ENCODE measurements around the gene CUBN. TPM values are rescaled to one million over a fixed set of nuclear protein-coding genes. Genes with fewer than 3 reads are reported as not detected.
A peak's percentile ranks its signal among the peaks of the same experiment; 100 is the strongest.

Gene CUBN
- total RNA-seq, 1 donor from 2014 or later = 2.7 TPM

DNA sequence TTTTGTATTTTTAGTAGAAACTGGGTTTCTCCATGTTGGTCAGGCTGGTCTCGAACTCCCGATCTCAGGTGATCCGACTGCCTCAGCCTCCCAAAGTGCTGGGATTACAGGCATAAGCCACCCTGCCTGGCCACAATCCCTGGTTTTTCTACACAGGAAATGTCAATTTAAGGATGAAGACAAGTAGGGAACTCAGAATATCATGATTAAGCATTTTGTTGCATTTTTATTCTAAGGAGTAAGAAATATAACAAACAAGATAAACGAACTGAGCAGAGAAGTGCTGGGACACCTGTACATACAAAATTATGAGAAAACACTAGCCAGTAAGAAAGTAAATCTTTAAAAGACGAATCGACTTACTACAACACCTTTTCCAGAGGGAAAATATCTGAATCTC lies 69.3 kb downstream of the CUBN start:
- Mint-ChIP-seq H3K27ac (ENCODE audit: unreplicated experiment) (peak overlapping the region; percentile 82), H3K4me3 (ENCODE audit: unreplicated experiment) (no peak overlapping the region), H3K4me1 (ENCODE audit: low read depth, unreplicated experiment) (peaks cover 73% of the 10 kb centered on the region), H3K36me3 (ENCODE audit: low read depth, unreplicated experiment) (no peaks in the 10 kb centered on the region), H3K9me3 (ENCODE audit: unreplicated experiment) (no peaks in the 10 kb centered on the region), H3K27me3 (ENCODE audit: low read depth, unreplicated experiment) (no peaks in the 10 kb centered on the region)
- Histone ChIP-seq H3K9me3 (ENCODE audit: insufficient read depth, low read depth, low read length) (no peaks in the 10 kb centered on the region), H3K79me2 (ENCODE audit: insufficient read depth, low read length) (no peaks in the 10 kb centered on the region), H2AFZ (ENCODE audit: low read depth, low read length) (no peak overlapping the region), H3K27ac (ENCODE audit: low read depth, low read length) (peak overlapping the region; percentile 100), H3K4me3 (ENCODE audit: insufficient read depth, low read depth, low read length) (no peak overlapping the region), H3K4me1 (ENCODE audit: insufficient read depth, low read length) (peaks cover 46% of the 10 kb centered on the region), H4K20me1 (ENCODE audit: insufficient read depth, low read length) (no peaks in the 10 kb centered on the region), H3K36me3 (ENCODE audit: insufficient read depth, low read length) (no peaks in the 10 kb centered on the region), H3K9ac (ENCODE audit: low read length) (no peak overlapping the region), H3K27me3 (ENCODE audit: insufficient read depth, low read length) (no peaks in the 10 kb centered on the region), H3K4me2 (ENCODE audit: low read length) (no peak overlapping the region)
- FAIRE-seq = peak; percentile 47
- TF ChIP-seq EZH2 (IDR thresholded peaks at IDR 0.05; ENCODE audit: insufficient read depth, low read length) = no peak
- TF ChIP-seq, protein P1, sequence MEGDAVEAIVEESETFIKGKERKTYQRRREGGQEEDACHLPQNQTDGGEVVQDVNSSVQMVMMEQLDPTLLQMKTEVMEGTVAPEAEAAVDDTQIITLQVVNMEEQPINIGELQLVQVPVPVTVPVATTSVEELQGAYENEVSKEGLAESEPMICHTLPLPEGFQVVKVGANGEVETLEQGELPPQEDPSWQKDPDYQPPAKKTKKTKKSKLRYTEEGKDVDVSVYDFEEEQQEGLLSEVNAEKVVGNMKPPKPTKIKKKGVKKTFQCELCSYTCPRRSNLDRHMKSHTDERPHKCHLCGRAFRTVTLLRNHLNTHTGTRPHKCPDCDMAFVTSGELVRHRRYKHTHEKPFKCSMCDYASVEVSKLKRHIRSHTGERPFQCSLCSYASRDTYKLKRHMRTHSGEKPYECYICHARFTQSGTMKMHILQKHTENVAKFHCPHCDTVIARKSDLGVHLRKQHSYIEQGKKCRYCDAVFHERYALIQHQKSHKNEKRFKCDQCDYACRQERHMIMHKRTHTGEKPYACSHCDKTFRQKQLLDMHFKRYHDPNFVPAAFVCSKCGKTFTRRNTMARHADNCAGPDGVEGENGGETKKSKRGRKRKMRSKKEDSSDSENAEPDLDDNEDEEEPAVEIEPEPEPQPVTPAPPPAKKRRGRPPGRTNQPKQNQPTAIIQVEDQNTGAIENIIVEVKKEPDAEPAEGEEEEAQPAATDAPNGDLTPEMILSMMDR (IDR thresholded peaks at IDR 0.05; ENCODE audit: insufficient read depth, low read depth, low read length) = no peak
- DNase-seq (ENCODE audit: low read depth) = no peak

DNA sequence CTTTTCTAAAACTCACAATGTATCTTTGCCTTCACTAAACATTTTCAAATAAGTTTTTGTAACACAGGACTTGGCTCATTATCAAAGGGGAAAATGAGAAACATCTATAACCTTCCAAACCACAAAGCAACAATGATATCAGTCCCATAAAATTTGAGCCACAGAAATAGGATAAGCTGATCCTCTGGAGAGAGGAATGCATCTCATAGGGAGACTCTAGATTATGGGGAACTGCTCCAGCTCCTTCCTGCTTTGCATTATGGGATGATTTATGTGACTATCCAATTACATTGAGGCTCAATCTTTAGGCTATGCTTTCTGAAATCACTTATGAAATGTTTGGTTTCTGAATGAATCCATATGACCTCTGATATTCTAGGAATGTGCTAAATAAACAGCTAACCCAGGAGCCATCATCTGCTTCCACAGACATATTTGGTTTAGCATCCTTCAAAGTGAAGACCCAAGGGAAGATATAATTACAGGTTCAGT lies 70.4 kb downstream of the CUBN start:
- Mint-ChIP-seq H3K4me1 (ENCODE audit: low read depth, unreplicated experiment) (peaks cover 65% of the 10 kb centered on the region), H3K36me3 (ENCODE audit: low read depth, unreplicated experiment) (no peaks in the 10 kb centered on the region), H3K27ac (ENCODE audit: unreplicated experiment) (peak overlapping the region; percentile 82), H3K9me3 (ENCODE audit: unreplicated experiment) (no peaks in the 10 kb centered on the region), H3K27me3 (ENCODE audit: low read depth, unreplicated experiment) (no peaks in the 10 kb centered on the region), H3K4me3 (ENCODE audit: unreplicated experiment) (peak overlapping the region; percentile 15)
- H3K4me2 ChIP-seq (ENCODE audit: low read length) = peak overlapping the region; percentile 57
- DNase-seq (ENCODE audit: low read depth) (peak; percentile 96), FAIRE-seq (peak; percentile 98)
- peaks cover 45% of the 10 kb centered on the region for H3K4me1 ChIP-seq (ENCODE audit: insufficient read depth, low read length)
- H3K36me3 ChIP-seq (ENCODE audit: insufficient read depth, low read length) = no peaks in the 10 kb centered on the region
- no peak overlapping the region for H3K4me3 ChIP-seq (ENCODE audit: insufficient read depth, low read depth, low read length)
- peak overlapping the region; percentile 56 for H3K9ac ChIP-seq (ENCODE audit: low read length)
- no peaks in the 10 kb centered on the region for H4K20me1 ChIP-seq (ENCODE audit: insufficient read depth, low read length)
- H2AFZ ChIP-seq (ENCODE audit: low read depth, low read length) = no peak overlapping the region
- no peaks in the 10 kb centered on the region for H3K79me2 ChIP-seq (ENCODE audit: insufficient read depth, low read length)
- no peak for TF ChIP-seq EZH2 (IDR thresholded peaks at IDR 0.05; ENCODE audit: insufficient read depth, low read length)
- TF ChIP-seq, protein P1 (IDR thresholded peaks at IDR 0.05; ENCODE audit: insufficient read depth, low read depth, low read length) = no peak
- no peaks in the 10 kb centered on the region for H3K27me3 ChIP-seq (ENCODE audit: insufficient read depth, low read length)
- peak overlapping the region; percentile 69 for H3K27ac ChIP-seq (ENCODE audit: low read depth, low read length)
- no peaks in the 10 kb centered on the region for H3K9me3 ChIP-seq (ENCODE audit: insufficient read depth, low read depth, low read length)

DNA sequence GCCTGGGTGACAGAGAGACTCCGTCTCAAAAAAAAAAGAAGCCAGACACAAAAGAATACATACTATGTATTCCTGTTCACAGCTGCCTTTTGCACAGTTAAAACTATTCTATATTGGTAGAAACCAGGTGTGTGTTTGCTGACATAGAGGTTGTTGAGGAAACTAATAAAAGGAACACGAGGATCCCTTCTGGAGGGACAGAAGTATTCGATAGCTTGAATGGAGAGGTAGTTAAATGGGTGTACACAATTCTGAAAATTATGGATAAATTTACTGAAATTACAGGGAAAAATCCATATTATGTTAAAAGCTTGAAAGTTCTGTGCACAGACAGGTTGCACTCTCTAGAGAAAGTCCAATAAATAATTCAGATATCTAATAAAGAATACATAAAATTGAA lies 71.5 kb downstream of the CUBN start:
- Histone ChIP-seq H4K20me1 (ENCODE audit: insufficient read depth, low read length) (no peaks in the 10 kb centered on the region), H3K79me2 (ENCODE audit: insufficient read depth, low read length) (no peaks in the 10 kb centered on the region), H3K4me3 (ENCODE audit: insufficient read depth, low read depth, low read length) (no peak overlapping the region), H3K4me1 (ENCODE audit: insufficient read depth, low read length) (peaks cover 34% of the 10 kb centered on the region), H3K27ac (ENCODE audit: low read depth, low read length) (peak overlapping the region; percentile 69), H2AFZ (ENCODE audit: low read depth, low read length) (no peak overlapping the region), H3K9me3 (ENCODE audit: insufficient read depth, low read depth, low read length) (no peaks in the 10 kb centered on the region), H3K4me2 (ENCODE audit: low read length) (no peak overlapping the region), H3K27me3 (ENCODE audit: insufficient read depth, low read length) (no peaks in the 10 kb centered on the region), H3K9ac (ENCODE audit: low read length) (no peak overlapping the region), H3K36me3 (ENCODE audit: insufficient read depth, low read length) (no peaks in the 10 kb centered on the region)
- peaks cover 4% of the 10 kb centered on the region for H3K9me3 Mint-ChIP-seq (ENCODE audit: unreplicated experiment)
- no peak for TF ChIP-seq EZH2 (IDR thresholded peaks at IDR 0.05; ENCODE audit: insufficient read depth, low read length)
- TF ChIP-seq, protein P1 (IDR thresholded peaks at IDR 0.05; ENCODE audit: insufficient read depth, low read depth, low read length) = no peak
- H3K27me3 Mint-ChIP-seq (ENCODE audit: low read depth, unreplicated experiment) = no peaks in the 10 kb centered on the region
- FAIRE-seq (peak; percentile 32), DNase-seq (ENCODE audit: low read depth) (no peak)
- H3K36me3 Mint-ChIP-seq (ENCODE audit: low read depth, unreplicated experiment) = no peaks in the 10 kb centered on the region
- H3K27ac Mint-ChIP-seq (ENCODE audit: unreplicated experiment) = no peak overlapping the region
- peaks cover 53% of the 10 kb centered on the region for H3K4me1 Mint-ChIP-seq (ENCODE audit: low read depth, unreplicated experiment)
- H3K4me3 Mint-ChIP-seq (ENCODE audit: unreplicated experiment) = no peak overlapping the region

Data from astrocyte (in vitro differentiated cells and primary cell).